SK-N-SH (cell line): Measurements from ENCODE around the gene C1QTNF9B. TPM values are rescaled to one million over a fixed set of nuclear protein-coding genes. Genes with fewer than 3 reads are reported as not detected.

ENCODE experiments used
- CTCF ChIA-PET: fragments of 300-600, 350-600 bp; formaldehyde crosslinking; extraction: SDS; loops from one replicate; lab custom pipeline; 2021; lab: Yijun Ruan, JAX
- POLR2A ChIA-PET: fragments of 350-600 bp; sonication (Branson Sonifier 250); formaldehyde crosslinking; extraction: SDS; loops from one replicate; lab custom pipeline; 2020; ENCODE audit warnings: antibody characterized with exemption, inconsistent platforms; lab: Yijun Ruan, JAX
- DNase-seq: peaks from one replicate; pipeline ENCODE4 v3.0.0; 2012
- H2AFZ ChIP-seq: fragments of 200-600 bp; sonication (generic); 2 replicates; pipeline ENCODE4 v1.8.1; 2016; ENCODE audit warnings: antibody characterized with exemption, mild to moderate bottlenecking, low read depth
- H3F3A ChIP-seq: fragments of 200-600 bp; sonication (generic); replicated peaks from 2 replicates; pipeline ENCODE3; 2016; ENCODE audit warnings: antibody characterized with exemption, mild to moderate bottlenecking; ENCODE audit not compliant: insufficient read depth
- H3K27ac ChIP-seq, 2 experiments: fragments of 200-500 bp in 1 of 2; fragments of 200-600 bp in 1 of 2; sonication (Bioruptor generic) in 1 of 2; sonication (generic), shearing (Covaris generic) in 1 of 2; 2 replicates each; pipeline versions ENCODE4 v1.5.1 to v1.6.1; 2014 to 2016; ENCODE audit warnings: low read depth in 2 of 2, inconsistent platforms in 1 of 2, low read length in 1 of 2, mild to moderate bottlenecking in 1 of 2, mixed read lengths in 1 of 2
- H3K27me3 ChIP-seq: fragments of 200-600 bp; sonication (generic), shearing (Covaris generic); 2 replicates; pipeline ENCODE4 v1.6.1; 2016; ENCODE audit warnings: mixed run types; ENCODE audit not compliant: insufficient read depth
- H3K36me3 ChIP-seq, 2 experiments: fragments of 200-500 bp in 1 of 2; fragments of 200-600 bp in 1 of 2; sonication (Bioruptor generic) in 1 of 2; sonication (generic) in 1 of 2; replicated peaks in 1 of 2; 2 replicates each; pipeline versions ENCODE3 to v1.5.1; 2014 to 2016; ENCODE audit warnings: low read length in 1 of 2, mild to moderate bottlenecking in 1 of 2; ENCODE audit not compliant: insufficient read depth in 2 of 2, control insufficient read depth in 1 of 2
- H3K4me1 ChIP-seq, 2 experiments: fragments of 200-500 bp in 1 of 2; fragments of 200-600 bp in 1 of 2; sonication (Bioruptor generic) in 1 of 2; sonication (generic), shearing (Covaris generic) in 1 of 2; 2 replicates each; pipeline versions ENCODE4 v1.5.1 to v1.6.1; 2014 to 2016; ENCODE audit warnings: low read depth in 1 of 2, low read length in 1 of 2, mixed run types in 1 of 2; ENCODE audit not compliant: insufficient read depth in 2 of 2, control insufficient read depth in 1 of 2
- H3K4me2 ChIP-seq: fragments of 200-600 bp; sonication (generic), shearing (Covaris generic); 2 replicates; pipeline ENCODE4 v1.6.1; 2017; ENCODE audit warnings: mixed run types
- H3K4me3 ChIP-seq, 2 experiments: fragments of 200-500 bp in 1 of 2; fragments of 200-600 bp in 1 of 2; sonication (Bioruptor generic) in 1 of 2; sonication (generic), shearing (Covaris generic) in 1 of 2; 2 replicates each; pipeline versions ENCODE4 v1.5.1 to v1.8.1; 2014 to 2016; ENCODE audit warnings: low read depth in 2 of 2, inconsistent platforms in 1 of 2, low read length in 1 of 2, mild to moderate bottlenecking in 1 of 2, mixed read lengths in 1 of 2, moderate library complexity in 1 of 2
- H3K79me2 ChIP-seq: fragments of 200-600 bp; sonication (generic); 2 replicates; pipeline ENCODE4 v1.8.1; 2017; ENCODE audit warnings: mild to moderate bottlenecking; ENCODE audit not compliant: insufficient read depth
- H3K9ac ChIP-seq: fragments of 200-600 bp; sonication (generic); 2 replicates; pipeline ENCODE4 v1.6.1; 2017; ENCODE audit warnings: mixed run types
- H3K9me2 ChIP-seq: fragments of 200-600 bp; sonication (generic); 2 replicates; pipeline ENCODE4 v1.6.1; 2017; ENCODE audit warnings: mixed run types
- H3K9me3 ChIP-seq: fragments of 200-600 bp; sonication (generic); 2 replicates; pipeline ENCODE4 v1.6.1; 2017; ENCODE audit warnings: mixed run types, mild to moderate bottlenecking, moderate library complexity
- H4K20me1 ChIP-seq: fragments of 200-600 bp; sonication (generic); 2 replicates; pipeline ENCODE4 v1.6.1; 2017; ENCODE audit warnings: mild to moderate bottlenecking, mixed run types; ENCODE audit not compliant: insufficient read depth
- CTCF ChIP-seq: fragments of 200-600 bp; sonication (generic); IDR thresholded peaks from 2 replicates; pipeline ENCODE4 v1.6.1; 2017; ENCODE audit warnings: antibody characterized with exemption, mild to moderate bottlenecking, moderate library complexity
- EP300 ChIP-seq, 2 experiments: IDR thresholded peaks; 2 replicates each; pipeline versions ENCODE4 v1.4.0 to v1.6.1; 2012; ENCODE audit warnings: borderline replicate concordance in 1 of 2, low read depth in 1 of 2, low read length in 1 of 2
- EZH2phosphoT487 ChIP-seq: fragments of 200-600 bp; sonication (generic); IDR thresholded peaks from 2 replicates; pipeline ENCODE4 v1.6.1; 2017; ENCODE audit warnings: low read depth, mixed run types, mild to moderate bottlenecking, antibody characterized with exemption, moderate library complexity, borderline replicate concordance
- GABPA ChIP-seq: IDR thresholded peaks from 2 replicates; pipeline ENCODE4 v1.4.0; 2012; ENCODE audit warnings: low read depth, mild to moderate bottlenecking
- JUND ChIP-seq: IDR thresholded peaks from 2 replicates; pipeline ENCODE4 v1.4.0; 2012
- MEF2A ChIP-seq: IDR thresholded peaks from 2 replicates; pipeline ENCODE4 v1.4.0; 2012; ENCODE audit warnings: low read depth, borderline replicate concordance
- POLR2AphosphoS5 ChIP-seq: IDR thresholded peaks from 2 replicates; pipeline ENCODE4 v1.6.1; 2012; ENCODE audit warnings: low read depth, low read length
- RAD21 ChIP-seq: IDR thresholded peaks from 2 replicates; pipeline ENCODE4 v1.6.1; 2012; ENCODE audit warnings: mild to moderate bottlenecking, low read length
- RCOR1 ChIP-seq: fragments of 150-350 bp; IDR thresholded peaks from 2 replicates; pipeline ENCODE4 v1.6.1; 2017; ENCODE audit warnings: antibody characterized with exemption, low read length
- RXRA ChIP-seq: IDR thresholded peaks from 2 replicates; pipeline ENCODE4 v1.4.0; 2012; ENCODE audit warnings: low read depth, mild to moderate bottlenecking, borderline replicate concordance
- SIN3A ChIP-seq: IDR thresholded peaks from 2 replicates; pipeline ENCODE4 v1.6.1; 2012; ENCODE audit warnings: low read depth, mild to moderate bottlenecking, low read length, moderate library complexity, borderline replicate concordance
- SMC3 ChIP-seq: IDR thresholded peaks from 2 replicates; pipeline ENCODE4 v1.6.1; 2012; ENCODE audit warnings: low read depth, low read length, improper control_type of control experiment
- TEAD4 ChIP-seq: IDR thresholded peaks from 2 replicates; pipeline ENCODE4 v1.4.0; 2012; ENCODE audit warnings: mild to moderate bottlenecking, borderline replicate concordance; ENCODE audit not compliant: insufficient read depth
- USF1 ChIP-seq: IDR thresholded peaks from 2 replicates; pipeline ENCODE4 v1.4.0; 2012; ENCODE audit warnings: low read depth, borderline replicate concordance
- WGBS: methylation state at CpG from one replicate; pipeline ENCODE4 v1.1.6; 2017; ENCODE audit warnings: low lambda C conversion rate; 5-methylcytosine and 5-hydroxymethylcytosine counted together
- polyA plus RNA-seq, 3 experiments: library from polyadenylated mRNA; depleted of rRNA; stranded (reverse); fragments of >200 nt; gene quantifications; 2 replicates each; pipeline ENCODE4 v1.2.3, GENCODE V29; 2012

The C1QTNF9B gene
- polyA plus RNA-seq, 1 of the 3 experiments (the other 2 are of a cell fraction) = not detected

DNA sequence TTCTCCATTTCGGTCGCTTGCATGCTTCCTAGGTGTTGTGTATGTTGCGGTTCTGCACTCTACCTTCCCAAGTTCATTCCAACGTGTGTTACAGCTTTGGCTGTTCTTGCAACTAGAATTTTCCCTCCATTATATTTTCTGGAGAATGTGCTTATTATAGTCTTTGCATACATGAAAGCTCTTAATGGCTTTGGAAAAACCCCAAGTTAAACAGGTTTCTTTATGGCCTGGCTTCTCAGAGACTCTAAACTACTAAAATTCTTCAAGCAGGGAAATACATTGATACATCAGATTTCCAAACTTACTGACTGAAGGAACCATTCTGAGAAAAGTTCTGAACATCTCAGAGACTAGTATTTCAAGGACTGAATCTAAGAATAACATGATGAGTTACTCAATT is 20.0 kb downstream of the C1QTNF9B start:
- TF ChIP-seq CTCF (no peak), JUND (no peak), TEAD4 (no peak), GABPA (no peak), RXRA (no peak), SIN3A (no peak), MEF2A (no peak), POLR2AphosphoS5 (no peak), RCOR1 (no peak), USF1 (no peak), EZH2phosphoT487 (no peak)
- TF ChIP-seq, all 33 proteins: peak for 0
- Histone ChIP-seq H4K20me1 (no peaks in the 10 kb centered on the region), H3K79me2 (no peaks in the 10 kb centered on the region), H3K9ac (no peak overlapping the region), H3K9me2 (no peaks in the 10 kb centered on the region), H3K4me2 (no peak overlapping the region), H3K9me3 (no peaks in the 10 kb centered on the region), H3K27ac (no peak overlapping the region), H3F3A (peaks cover 5% of the 10 kb centered on the region), H3K27me3 (no peaks in the 10 kb centered on the region), H3K36me3 (peaks cover 8 to 22% of the 10 kb centered on the region in 2 experiments), H3K4me3 (no peak overlapping the region), H3K4me1 (peaks cover 0 to 3% of the 10 kb centered on the region in 2 experiments; a peak in 1 of 4 replicates), H2AFZ (no peak overlapping the region)
- POLR2A ChIA-PET = interaction anchor here (1.3 kb wide), 1 partner anchor 19 kb away, joined by 3 read pairs; no protein-coding TSS in a partner anchor
- CTCF ChIA-PET = interaction anchor here (0.8 to 2.0 kb wide), 3 partner anchors 13 to 210 kb away, joined by 3 to 11 read pairs (median 3); partner anchors contain the start of gene MIPEP
- 97% methylated on average over 4 of the region's 4 CpGs for WGBS
- no peak for DNase-seq

DNA sequence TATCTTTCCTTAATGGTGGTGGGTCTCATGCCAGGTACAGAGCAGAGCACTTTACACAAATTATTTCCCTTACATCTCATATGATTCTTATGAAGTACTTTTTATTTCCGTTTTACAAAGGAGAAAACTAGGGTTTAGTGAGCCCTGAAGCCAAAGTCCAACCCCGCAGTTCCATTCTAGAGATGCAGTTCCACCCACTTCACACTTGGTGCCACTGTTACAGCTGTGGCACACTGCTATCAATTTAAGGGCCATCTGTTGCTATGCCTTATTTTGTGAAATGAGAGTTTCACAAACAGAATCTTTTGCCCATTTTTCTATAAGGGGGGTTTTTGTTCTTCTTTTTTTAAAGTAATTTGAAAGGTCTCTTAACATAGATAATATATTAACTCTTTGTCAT is 21.0 kb downstream of the C1QTNF9B start:
- Histone ChIP-seq H3K79me2 (no peaks in the 10 kb centered on the region), H2AFZ (no peak overlapping the region), H3K4me3 (no peak overlapping the region), H3K4me1 (peaks cover 0 to under 1% of the 10 kb centered on the region in 2 experiments; a peak in 1 of 4 replicates), H3K36me3 (peaks cover 8 to 17% of the 10 kb centered on the region in 2 experiments), H3K27me3 (no peaks in the 10 kb centered on the region), H3K27ac (no peak overlapping the region), H3K9me3 (no peaks in the 10 kb centered on the region), H3K4me2 (no peak overlapping the region), H3K9ac (no peak overlapping the region), H3F3A (peaks cover 5% of the 10 kb centered on the region), H4K20me1 (no peaks in the 10 kb centered on the region), H3K9me2 (no peaks in the 10 kb centered on the region)
- ChIA-PET POLR2A (interaction anchor here (1.3 kb wide), 1 partner anchor 18 kb away, joined by 3 read pairs; no protein-coding TSS in a partner anchor), CTCF (interaction anchor here (0.6 to 2.0 kb wide), 6 partner anchors 10 to 409 kb away, joined by 3 to 11 read pairs (median 3); partner anchors contain the start of gene MIPEP)
- TF ChIP-seq JUND (no peak), RAD21 (peak; percentile 61), CTCF (peak; percentile 58), EP300 (IDR thresholded peaks at IDR 0.05; ENCODE audit: borderline replicate concordance in 1 of 2, low read depth in 1 of 2, low read length in 1 of 2) (no peak), SMC3 (peak; percentile 53; the same call in 1 of the 2 replicates)
- WGBS = 79% methylated on average over 2 of the region's 2 CpGs
- DNase-seq = peak; percentile 36
